SK-N-SH (cell line): ENCODE data around the gene ANO6. TPM values are rescaled to one million over a fixed set of nuclear protein-coding genes. Genes with fewer than 3 reads are reported as not detected.

Experiments
- CTCF ChIA-PET: fragments of 300-600, 350-600 bp; formaldehyde crosslinking; extraction: SDS; loops from one replicate; lab custom pipeline; 2021; lab: Yijun Ruan, JAX
- POLR2A ChIA-PET: fragments of 350-600 bp; sonication (Branson Sonifier 250); formaldehyde crosslinking; extraction: SDS; loops from one replicate; lab custom pipeline; 2020; ENCODE audit warnings: antibody characterized with exemption, inconsistent platforms; lab: Yijun Ruan, JAX
- DNase-seq: peaks from one replicate; pipeline ENCODE4 v3.0.0; 2012
- H2AFZ ChIP-seq: fragments of 200-600 bp; sonication (generic); 2 replicates; pipeline ENCODE4 v1.8.1; 2016; ENCODE audit warnings: antibody characterized with exemption, mild to moderate bottlenecking, low read depth
- H3F3A ChIP-seq: fragments of 200-600 bp; sonication (generic); replicated peaks from 2 replicates; pipeline ENCODE3; 2016; ENCODE audit warnings: antibody characterized with exemption, mild to moderate bottlenecking; ENCODE audit not compliant: insufficient read depth
- H3K27ac ChIP-seq, 2 experiments: fragments of 200-500 bp in 1 of 2; fragments of 200-600 bp in 1 of 2; sonication (Bioruptor generic) in 1 of 2; sonication (generic), shearing (Covaris generic) in 1 of 2; 2 replicates each; pipeline versions ENCODE4 v1.5.1 to v1.6.1; 2014 to 2016; ENCODE audit warnings: low read depth in 2 of 2, inconsistent platforms in 1 of 2, low read length in 1 of 2, mild to moderate bottlenecking in 1 of 2, mixed read lengths in 1 of 2
- H3K27me3 ChIP-seq: fragments of 200-600 bp; sonication (generic), shearing (Covaris generic); 2 replicates; pipeline ENCODE4 v1.6.1; 2016; ENCODE audit warnings: mixed run types; ENCODE audit not compliant: insufficient read depth
- H3K36me3 ChIP-seq, 2 experiments: fragments of 200-500 bp in 1 of 2; fragments of 200-600 bp in 1 of 2; sonication (Bioruptor generic) in 1 of 2; sonication (generic) in 1 of 2; replicated peaks in 1 of 2; 2 replicates each; pipeline versions ENCODE3 to v1.5.1; 2014 to 2016; ENCODE audit warnings: low read length in 1 of 2, mild to moderate bottlenecking in 1 of 2; ENCODE audit not compliant: insufficient read depth in 2 of 2, control insufficient read depth in 1 of 2
- H3K4me1 ChIP-seq, 2 experiments: fragments of 200-500 bp in 1 of 2; fragments of 200-600 bp in 1 of 2; sonication (Bioruptor generic) in 1 of 2; sonication (generic), shearing (Covaris generic) in 1 of 2; 2 replicates each; pipeline versions ENCODE4 v1.5.1 to v1.6.1; 2014 to 2016; ENCODE audit warnings: low read depth in 1 of 2, low read length in 1 of 2, mixed run types in 1 of 2; ENCODE audit not compliant: insufficient read depth in 2 of 2, control insufficient read depth in 1 of 2
- H3K4me2 ChIP-seq: fragments of 200-600 bp; sonication (generic), shearing (Covaris generic); 2 replicates; pipeline ENCODE4 v1.6.1; 2017; ENCODE audit warnings: mixed run types
- H3K4me3 ChIP-seq, 2 experiments: fragments of 200-500 bp in 1 of 2; fragments of 200-600 bp in 1 of 2; sonication (Bioruptor generic) in 1 of 2; sonication (generic), shearing (Covaris generic) in 1 of 2; 2 replicates each; pipeline versions ENCODE4 v1.5.1 to v1.8.1; 2014 to 2016; ENCODE audit warnings: low read depth in 2 of 2, inconsistent platforms in 1 of 2, low read length in 1 of 2, mild to moderate bottlenecking in 1 of 2, mixed read lengths in 1 of 2, moderate library complexity in 1 of 2
- H3K79me2 ChIP-seq: fragments of 200-600 bp; sonication (generic); 2 replicates; pipeline ENCODE4 v1.8.1; 2017; ENCODE audit warnings: mild to moderate bottlenecking; ENCODE audit not compliant: insufficient read depth
- H3K9ac ChIP-seq: fragments of 200-600 bp; sonication (generic); 2 replicates; pipeline ENCODE4 v1.6.1; 2017; ENCODE audit warnings: mixed run types
- H3K9me2 ChIP-seq: fragments of 200-600 bp; sonication (generic); 2 replicates; pipeline ENCODE4 v1.6.1; 2017; ENCODE audit warnings: mixed run types
- H3K9me3 ChIP-seq: fragments of 200-600 bp; sonication (generic); 2 replicates; pipeline ENCODE4 v1.6.1; 2017; ENCODE audit warnings: mixed run types, mild to moderate bottlenecking, moderate library complexity
- H4K20me1 ChIP-seq: fragments of 200-600 bp; sonication (generic); 2 replicates; pipeline ENCODE4 v1.6.1; 2017; ENCODE audit warnings: mild to moderate bottlenecking, mixed run types; ENCODE audit not compliant: insufficient read depth
- CHD2 ChIP-seq: fragments of 150-350 bp; IDR thresholded peaks from 2 replicates; pipeline ENCODE4 v1.6.1; 2018; ENCODE audit warnings: low read length; ENCODE audit not compliant: partially characterized antibody
- CTCF ChIP-seq: fragments of 200-600 bp; sonication (generic); IDR thresholded peaks from 2 replicates; pipeline ENCODE4 v1.6.1; 2017; ENCODE audit warnings: antibody characterized with exemption, mild to moderate bottlenecking, moderate library complexity
- EZH2phosphoT487 ChIP-seq: fragments of 200-600 bp; sonication (generic); IDR thresholded peaks from 2 replicates; pipeline ENCODE4 v1.6.1; 2017; ENCODE audit warnings: low read depth, mixed run types, mild to moderate bottlenecking, antibody characterized with exemption, moderate library complexity, borderline replicate concordance
- FOSL2 ChIP-seq: IDR thresholded peaks from 2 replicates; pipeline ENCODE4 v1.4.0; 2012; ENCODE audit warnings: low read depth, mild to moderate bottlenecking, moderate library complexity, borderline replicate concordance
- GABPA ChIP-seq: IDR thresholded peaks from 2 replicates; pipeline ENCODE4 v1.4.0; 2012; ENCODE audit warnings: low read depth, mild to moderate bottlenecking
- IRF3 ChIP-seq: fragments of 150-350 bp; IDR thresholded peaks from 2 replicates; pipeline ENCODE4 v1.6.1; 2016; ENCODE audit warnings: mild to moderate bottlenecking, low read depth, low read length
- JUND ChIP-seq: IDR thresholded peaks from 2 replicates; pipeline ENCODE4 v1.4.0; 2012
- MAX ChIP-seq: IDR thresholded peaks from 2 replicates; pipeline ENCODE4 v1.4.0; 2012; ENCODE audit warnings: low read depth
- MEF2A ChIP-seq: IDR thresholded peaks from 2 replicates; pipeline ENCODE4 v1.4.0; 2012; ENCODE audit warnings: low read depth, borderline replicate concordance
- NFIC ChIP-seq: IDR thresholded peaks from 2 replicates; pipeline ENCODE4 v1.4.0; 2012; ENCODE audit warnings: borderline replicate concordance
- NRF1 ChIP-seq: IDR thresholded peaks from 2 replicates; pipeline ENCODE4 v1.6.1; 2012; ENCODE audit warnings: low read depth, mild to moderate bottlenecking, low read length
- PBX3 ChIP-seq: IDR thresholded peaks from 2 replicates; pipeline ENCODE4; 2012
- POLR2AphosphoS5 ChIP-seq: IDR thresholded peaks from 2 replicates; pipeline ENCODE4 v1.6.1; 2012; ENCODE audit warnings: low read depth, low read length
- SIN3A ChIP-seq: IDR thresholded peaks from 2 replicates; pipeline ENCODE4 v1.6.1; 2012; ENCODE audit warnings: low read depth, mild to moderate bottlenecking, low read length, moderate library complexity, borderline replicate concordance
- TAF1 ChIP-seq: IDR thresholded peaks from 2 replicates; pipeline ENCODE4 v1.6.1; 2012; ENCODE audit warnings: low read depth, mild to moderate bottlenecking, low read length, moderate library complexity, borderline replicate concordance
- TEAD4 ChIP-seq: IDR thresholded peaks from 2 replicates; pipeline ENCODE4 v1.4.0; 2012; ENCODE audit warnings: mild to moderate bottlenecking, borderline replicate concordance; ENCODE audit not compliant: insufficient read depth
- USF1 ChIP-seq: IDR thresholded peaks from 2 replicates; pipeline ENCODE4 v1.4.0; 2012; ENCODE audit warnings: low read depth, borderline replicate concordance
- USF2 ChIP-seq: fragments of 150-350 bp; IDR thresholded peaks from 2 replicates; pipeline ENCODE4 v1.6.1; 2017; ENCODE audit warnings: antibody characterized with exemption, low read length, low read depth, borderline replicate concordance
- ZBTB33 ChIP-seq: IDR thresholded peaks from 2 replicates; pipeline ENCODE4 v1.4.0; 2012; ENCODE audit warnings: low read depth, borderline replicate concordance
- WGBS: methylation state at CpG from one replicate; pipeline ENCODE4 v1.1.6; 2017; ENCODE audit warnings: low lambda C conversion rate; 5-methylcytosine and 5-hydroxymethylcytosine counted together
- polyA plus RNA-seq, 3 experiments: library from polyadenylated mRNA; depleted of rRNA; stranded (reverse); fragments of >200 nt; gene quantifications; 2 replicates each; pipeline ENCODE4 v1.2.3, GENCODE V29; 2012

The ANO6 gene
- polyA plus RNA-seq, 1 of the 3 experiments (the other 2 are of a cell fraction) = 20.1 TPM

GRCh38 chr12:45421736-45422135, 205.8 kb downstream of the ANO6 start:
- H3K9me3 ChIP-seq = no peaks in the 10 kb centered on the region
- no peak overlapping the region for H2AFZ ChIP-seq
- H3K79me2 ChIP-seq = no peaks in the 10 kb centered on the region
- H4K20me1 ChIP-seq = no peaks in the 10 kb centered on the region
- ChIA-PET POLR2A (no interaction called here), CTCF (interaction anchor here (1.1 to 1.6 kb wide), 2 partner anchors 16 to 122 kb away, joined by 3 read pairs; no protein-coding TSS in a partner anchor)
- H3K27ac ChIP-seq = no peak overlapping the region
- DNase-seq = no peak
- H3K4me1 ChIP-seq = no peaks in the 10 kb centered on the region; a peak in 1 of 4 replicates
- peaks cover 10% of the 10 kb centered on the region for H3F3A ChIP-seq
- 92% methylated on average over 1 of the region's 1 CpG for WGBS
- H3K9ac ChIP-seq = no peak overlapping the region
- H3K27me3 ChIP-seq = no peaks in the 10 kb centered on the region
- H3K9me2 ChIP-seq = no peaks in the 10 kb centered on the region
- TF ChIP-seq NFIC (no peak), MAX (no peak), SIN3A (no peak), IRF3 (no peak), TEAD4 (no peak), JUND (no peak), CHD2 (no peak), MEF2A (no peak), CTCF (no peak), NRF1 (no peak), EZH2phosphoT487 (no peak), USF2 (no peak), ZBTB33 (no peak), TAF1 (no peak), POLR2AphosphoS5 (no peak), GABPA (no peak), PBX3 (no peak), USF1 (no peak), FOSL2 (no peak)
- peaks cover 54 to 82% of the 10 kb centered on the region in 2 experiments for H3K36me3 ChIP-seq
- H3K4me2 ChIP-seq = no peak overlapping the region
- no peak overlapping the region for H3K4me3 ChIP-seq
